GM18508 (cell line): Measurements from ENCODE around the gene SOHLH1.
"Not testable (repeated sequence)": the region's sequence is repeated elsewhere in the genome, so short reads cannot be mapped to it uniquely, and the experiment has no call there.

Experiments
- ATAC-seq: cut with Tn5 transposase; IDR thresholded peaks from one replicate; pipeline ENCODE4 v1.9.1; 2021; ENCODE audit warnings: moderate number of reproducible peaks; ENCODE audit not compliant: insufficient read depth, unreplicated experiment

The SOHLH1 gene

DNA sequence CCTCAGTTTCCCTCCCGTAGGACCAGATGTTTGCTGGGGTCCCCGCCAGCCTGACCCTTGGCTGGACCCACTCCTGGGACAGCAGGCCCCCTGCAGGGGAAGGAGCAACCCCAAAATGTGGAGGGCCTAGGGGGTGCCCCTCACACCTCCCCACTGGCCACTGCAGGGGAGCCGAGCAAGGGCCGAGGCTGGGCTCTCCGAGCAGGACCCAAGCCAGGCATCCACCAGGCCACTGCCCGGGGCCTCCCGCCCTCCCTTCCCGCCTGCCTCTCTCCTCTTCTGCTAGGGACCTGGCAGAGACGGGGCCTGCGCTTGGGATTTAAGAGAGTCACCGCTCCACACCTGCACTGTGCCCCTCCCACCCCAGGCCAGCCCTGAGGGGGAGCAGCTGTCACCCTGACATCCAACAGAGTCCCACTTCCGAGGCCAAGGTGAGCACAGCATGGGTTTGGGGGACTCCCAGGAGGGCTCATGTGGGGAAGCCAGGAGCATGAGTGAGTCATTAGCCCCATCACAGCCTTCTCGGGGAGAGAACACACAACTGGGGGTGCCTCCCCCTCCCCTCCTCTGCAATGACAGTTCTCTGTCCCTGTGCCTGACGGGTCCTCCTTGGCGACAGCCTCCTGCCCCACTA is 15.8 kb downstream of the SOHLH1 start:
- ATAC-seq = no peak

DNA sequence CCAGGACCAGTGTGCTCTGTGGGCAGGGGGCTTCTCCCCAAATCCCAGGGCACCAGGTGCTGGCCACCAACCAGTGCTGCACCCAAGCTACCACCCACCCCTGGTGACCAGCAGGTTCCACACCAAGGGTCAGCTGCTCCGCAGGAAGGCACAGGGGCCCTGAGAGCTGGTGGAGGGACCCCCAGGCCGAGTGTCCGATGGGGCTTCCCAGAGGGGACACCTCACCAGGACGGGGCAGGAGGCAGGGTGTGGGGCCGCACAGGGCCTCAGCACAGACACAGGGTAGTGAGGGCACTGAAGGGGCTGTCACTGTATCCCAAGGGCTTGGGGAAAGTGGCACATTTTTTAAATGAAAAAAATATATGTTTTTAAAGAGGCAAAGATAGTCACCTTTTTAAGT is 18.1 kb downstream of the SOHLH1 start:
- ATAC-seq = no peak

DNA sequence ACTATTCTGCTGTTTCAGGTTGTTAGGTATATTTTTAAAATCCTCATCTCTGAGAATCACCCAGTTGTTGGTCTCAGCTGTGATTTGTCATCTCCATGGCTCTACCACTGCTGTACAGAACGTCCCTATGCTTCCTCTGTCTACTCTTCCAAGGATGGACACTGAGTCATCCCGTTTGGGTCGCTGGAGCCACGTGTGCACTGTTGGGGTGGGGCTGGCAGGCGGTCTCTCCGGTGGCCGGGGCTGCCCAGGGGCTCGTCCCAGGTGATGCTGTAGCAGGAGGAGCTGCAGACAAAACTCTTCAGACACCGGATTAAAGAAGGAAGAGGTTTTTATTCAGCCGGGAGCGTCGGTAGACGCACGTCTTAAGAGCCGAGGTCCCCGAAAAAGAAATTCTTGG is 19.2 kb downstream of the SOHLH1 start:
- ATAC-seq = no peak

DNA sequence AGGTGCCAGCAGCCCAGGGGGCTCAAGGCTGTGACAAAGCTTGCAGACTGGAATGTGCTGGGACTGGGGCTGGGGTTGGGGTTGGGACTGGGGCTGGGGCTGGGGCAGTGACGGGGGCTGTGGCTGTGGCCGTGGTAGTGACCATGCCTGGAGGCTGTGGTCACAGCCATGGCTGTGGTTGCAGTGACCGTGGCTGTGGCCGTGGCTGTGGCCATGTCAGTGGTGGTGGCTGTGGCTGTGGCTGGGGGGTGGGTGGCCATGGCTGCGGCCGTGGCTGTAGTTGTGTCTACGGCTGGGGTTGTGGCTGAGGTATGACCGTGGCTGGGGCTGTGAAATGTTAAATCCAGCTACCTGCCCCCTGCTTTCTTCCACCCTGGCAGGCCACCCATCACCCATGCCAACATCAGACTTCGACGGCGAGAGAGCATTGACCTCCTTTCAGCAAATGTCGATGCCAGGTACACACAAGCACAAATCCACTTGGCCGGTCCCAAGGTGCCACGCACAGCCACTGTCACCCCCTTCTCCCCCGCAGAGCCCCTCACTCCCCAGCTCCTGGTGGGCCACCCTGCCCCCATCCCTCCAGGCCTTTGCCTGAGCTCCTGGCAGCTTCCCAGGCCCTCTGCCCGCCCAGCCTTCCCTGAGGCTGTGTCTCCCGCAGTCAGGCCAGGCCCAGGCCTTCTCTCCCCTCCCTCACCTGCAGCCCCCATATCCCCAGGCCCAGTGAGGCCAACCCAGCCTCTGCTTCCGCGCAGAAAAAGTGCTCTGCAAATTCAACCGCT is 20.9 kb downstream of the SOHLH1 start:
- ATAC-seq = no peak

DNA sequence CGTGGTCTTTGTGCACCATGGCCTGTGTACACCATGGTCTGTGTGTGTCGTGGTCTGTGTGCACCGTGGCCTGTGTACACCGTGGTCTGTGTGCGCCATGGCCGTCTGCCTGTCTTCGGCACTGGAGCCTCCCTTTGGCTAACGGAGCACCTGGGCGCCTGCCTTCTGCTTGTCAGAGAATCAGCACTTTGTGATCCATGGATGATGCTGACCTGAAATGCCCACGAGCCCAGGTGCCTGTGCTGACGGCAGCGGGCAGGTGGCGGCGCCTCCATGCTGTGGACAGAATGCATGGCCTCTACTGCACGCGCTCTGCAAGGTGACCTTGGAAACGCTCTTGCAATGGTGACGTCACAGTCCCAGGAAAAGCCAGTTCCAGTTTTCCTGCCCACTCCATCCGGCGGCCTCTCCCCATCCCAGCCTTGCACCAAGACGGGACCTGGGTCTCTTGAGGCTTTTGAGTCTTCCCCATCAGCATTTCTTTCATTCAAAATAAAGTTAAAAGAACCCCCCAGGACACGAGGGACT is 21.6 kb downstream of the SOHLH1 start:
- ATAC-seq = no peak

DNA sequence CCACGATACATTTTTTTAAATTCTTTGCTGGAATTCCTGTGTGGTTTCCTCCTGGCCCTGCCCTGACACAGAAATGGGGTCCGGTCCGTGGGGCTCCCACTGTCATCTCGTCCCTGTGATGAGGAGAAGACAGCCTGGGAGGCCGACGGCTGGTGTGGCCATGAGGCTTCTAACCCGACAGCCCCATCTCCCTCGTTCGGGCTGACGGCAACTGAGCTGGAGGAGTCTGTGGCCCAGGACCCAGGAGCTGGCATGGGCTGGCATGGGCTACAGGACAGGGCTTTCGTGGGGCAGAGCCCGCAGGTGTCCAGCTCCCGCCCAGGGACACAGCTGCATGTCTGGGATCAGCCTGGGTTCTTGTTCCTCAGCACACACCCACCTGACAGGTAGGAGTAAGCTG is 22.4 kb downstream of the SOHLH1 start:
- no peak for ATAC-seq

DNA sequence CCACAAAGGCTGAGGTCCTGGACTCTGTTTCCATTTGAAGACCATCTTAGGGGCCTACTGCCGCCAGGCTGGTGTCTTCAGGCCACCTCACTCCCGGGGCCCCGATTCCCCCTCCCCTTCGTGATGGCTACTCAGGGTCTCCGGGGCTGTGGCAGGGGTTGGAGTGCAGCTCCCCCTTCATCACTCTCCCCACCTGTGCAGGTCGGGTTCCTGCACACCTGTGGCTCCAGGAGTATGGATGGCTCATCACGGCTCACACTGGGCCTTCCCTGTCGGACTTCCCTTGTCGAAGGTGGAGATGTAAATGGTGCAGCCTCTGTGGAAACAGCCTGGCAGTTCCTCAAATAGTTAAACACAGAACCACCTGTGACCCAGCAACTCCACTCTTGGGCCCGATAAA is 24.3 kb downstream of the SOHLH1 start:
- no peak for ATAC-seq

DNA sequence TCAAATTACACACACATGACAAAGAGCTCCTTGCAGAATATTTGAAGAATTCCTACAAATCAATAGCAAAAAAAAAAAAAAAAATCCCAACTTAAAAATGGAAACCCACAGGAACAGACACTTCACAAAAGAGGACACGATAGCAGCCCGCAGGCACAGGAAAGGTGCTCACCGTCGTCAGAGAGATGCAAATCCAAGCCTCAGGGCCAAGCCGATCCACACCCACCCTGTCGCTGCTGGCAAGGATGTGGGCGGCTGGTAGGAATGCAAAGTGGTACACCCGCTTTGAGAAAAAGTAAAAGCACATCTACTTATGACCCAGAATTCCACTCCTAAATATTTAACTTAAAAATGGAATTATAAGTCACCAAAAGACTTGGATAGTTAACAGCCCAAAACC is 25.3 kb downstream of the SOHLH1 start:
- ATAC-seq = no peak

DNA sequence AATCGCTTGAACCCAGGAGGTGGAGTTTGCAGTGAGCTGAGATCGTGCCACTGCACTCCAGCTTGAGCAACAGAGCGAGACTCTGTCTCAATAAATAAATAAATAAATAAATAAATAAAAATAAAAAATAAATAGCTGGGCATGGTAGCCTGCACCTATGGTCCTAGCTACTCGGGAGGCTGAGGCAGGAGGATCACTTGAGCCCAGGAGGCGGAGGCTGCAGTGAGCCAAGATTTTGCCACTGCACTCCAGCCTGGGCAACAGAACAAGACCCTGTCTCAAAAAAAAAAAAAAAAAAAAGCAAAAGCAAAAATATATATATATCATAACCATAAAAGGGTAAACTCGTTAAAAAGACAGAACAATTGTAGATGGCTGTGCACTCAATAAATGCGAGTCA is 26.5 kb downstream of the SOHLH1 start:
- ATAC-seq = not testable (repeated sequence)

DNA sequence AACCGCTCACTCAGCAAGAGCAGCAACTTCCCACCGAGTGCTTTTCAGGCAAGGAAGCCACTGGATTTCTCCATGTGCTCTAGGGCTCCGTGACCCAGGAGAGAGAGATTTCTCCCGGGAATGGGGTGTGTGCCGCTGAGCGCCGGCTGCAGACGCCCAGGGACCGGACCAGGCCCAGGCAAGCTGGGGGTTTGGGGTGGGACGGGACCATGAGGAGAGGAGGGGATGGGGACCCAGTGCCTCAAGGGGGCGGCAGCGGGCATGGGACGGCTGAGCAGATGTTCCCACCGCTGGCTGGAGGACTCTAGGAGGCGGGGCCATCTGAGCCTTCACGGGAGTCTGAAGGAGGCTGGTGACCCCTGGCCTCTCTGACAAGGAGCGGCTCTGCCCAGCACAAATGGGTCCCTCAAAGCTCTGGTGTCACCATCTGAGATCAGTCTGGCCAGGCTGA is 27.7 kb downstream of the SOHLH1 start:
- ATAC-seq = no peak

DNA sequence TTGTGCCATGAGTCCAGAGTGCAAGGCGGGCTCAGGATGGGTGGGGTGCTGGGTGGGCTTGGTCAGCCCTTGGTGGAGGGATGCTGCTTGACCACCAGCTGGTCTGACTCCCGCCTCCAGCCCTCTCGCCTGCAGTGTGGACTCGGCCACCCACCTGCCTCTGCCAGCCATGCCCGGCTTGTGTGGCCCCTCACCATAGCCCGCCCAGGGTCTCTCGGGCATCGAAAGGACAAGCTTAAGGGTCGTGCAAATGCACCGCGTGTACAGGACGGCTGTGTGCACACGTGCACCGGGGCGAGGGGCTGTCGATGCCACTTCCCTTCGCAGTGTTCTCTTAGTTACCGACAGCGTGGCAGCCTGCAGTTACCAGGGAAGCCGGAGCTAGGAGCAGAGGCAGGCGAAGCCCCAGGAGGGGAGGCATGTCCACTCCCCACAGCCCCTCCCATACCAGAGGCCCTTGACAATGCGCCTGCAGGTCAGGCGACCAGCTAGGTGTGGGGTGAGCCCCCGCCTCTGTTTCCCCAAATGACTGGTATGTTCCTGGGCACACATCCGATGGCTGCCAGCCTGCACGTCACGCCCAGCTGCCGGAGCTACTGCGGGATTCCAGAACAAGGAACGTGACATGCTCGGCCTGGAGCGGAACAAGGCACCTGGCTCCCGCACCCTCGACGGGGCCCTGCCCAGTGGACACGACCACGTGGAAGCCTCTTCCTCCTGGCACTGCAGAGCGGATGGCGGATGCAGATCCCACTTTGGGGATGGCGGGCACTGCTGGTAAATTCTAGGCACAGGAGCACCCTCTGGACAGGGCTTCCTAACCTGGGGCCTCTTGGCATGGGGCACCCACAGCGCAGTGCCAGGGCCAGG is 28.3 kb downstream of the SOHLH1 start:
- ATAC-seq = no peak

DNA sequence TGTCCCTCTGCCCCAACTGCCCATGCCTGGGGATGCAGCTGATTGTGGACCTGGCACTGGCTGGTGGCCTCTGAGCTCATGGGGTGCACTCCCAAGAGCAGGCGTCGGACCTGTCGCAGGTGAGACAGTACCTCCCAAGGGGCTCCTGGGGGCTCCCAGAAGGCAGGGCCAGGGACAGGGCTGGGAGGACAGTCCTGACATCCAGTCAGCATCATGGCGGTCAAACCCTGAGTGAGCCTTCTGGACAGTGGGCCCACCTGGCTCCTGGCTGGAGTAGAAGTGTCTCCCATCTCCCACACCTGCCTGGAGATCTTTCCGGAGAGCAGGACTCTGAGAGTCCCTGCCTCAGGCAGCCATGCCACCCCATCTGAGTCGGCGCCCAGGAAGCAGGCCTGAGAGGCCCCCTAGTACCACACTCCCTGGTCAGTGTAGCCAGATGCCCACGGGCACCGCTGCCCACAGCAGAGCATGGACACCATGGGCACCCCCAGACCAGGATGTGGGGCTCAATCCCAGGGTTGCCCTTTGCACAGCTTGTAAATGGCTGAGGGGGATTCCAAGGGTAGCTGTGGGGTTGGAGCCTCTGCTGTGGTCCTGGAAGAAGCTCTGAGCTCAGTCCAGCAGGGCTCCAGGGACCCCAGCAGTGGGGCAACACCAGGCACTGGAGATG is 29.5 kb downstream of the SOHLH1 start:
- ATAC-seq = no peak

DNA sequence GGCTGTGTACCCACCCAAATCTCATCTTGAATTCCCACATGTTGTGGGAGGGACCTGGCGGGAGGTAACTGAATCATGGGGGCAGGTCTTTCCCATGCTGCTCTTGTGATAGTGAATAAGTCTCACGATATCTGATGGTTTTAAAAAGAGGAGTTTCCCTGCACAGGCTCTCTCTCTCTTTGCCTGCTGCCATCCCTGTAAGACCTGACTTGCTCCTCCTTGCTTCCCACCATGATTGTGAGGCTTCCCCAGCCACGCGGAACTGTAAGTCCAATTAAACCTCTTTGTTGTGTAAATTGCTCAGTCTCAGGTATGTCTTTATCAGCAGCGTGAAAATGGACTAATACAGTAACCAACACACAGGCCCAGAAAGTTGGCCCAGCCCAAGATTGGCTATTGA is 30.3 kb downstream of the SOHLH1 start:
- ATAC-seq = not testable (repeated sequence)

DNA sequence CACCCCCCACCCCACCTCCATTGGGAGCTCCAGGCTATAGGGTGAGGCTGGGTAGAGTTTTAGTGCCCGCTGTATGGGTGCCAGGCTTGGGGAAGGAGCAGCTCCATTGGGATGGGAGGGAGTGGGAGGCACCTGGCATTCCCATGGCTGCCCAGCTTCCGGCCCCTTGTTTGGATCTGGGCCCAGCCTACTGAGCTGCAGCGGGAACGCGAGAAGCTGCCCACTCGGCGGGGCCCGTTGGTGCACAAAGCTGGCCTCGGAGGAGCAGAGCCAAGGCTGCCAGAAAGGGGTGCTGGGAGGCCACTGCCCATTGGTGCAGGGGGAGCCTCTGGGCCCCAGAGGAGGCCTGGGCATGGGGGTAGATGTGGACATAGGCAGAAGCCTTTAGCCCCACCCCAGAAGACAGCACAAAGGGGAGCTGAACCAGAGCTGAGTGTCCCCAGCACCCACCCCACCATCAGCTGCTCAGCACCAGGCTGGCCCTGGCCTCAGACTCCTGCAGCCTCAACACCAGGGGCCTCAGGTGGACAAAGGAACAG is 31.7 kb downstream of the SOHLH1 start:
- no peak for ATAC-seq

DNA sequence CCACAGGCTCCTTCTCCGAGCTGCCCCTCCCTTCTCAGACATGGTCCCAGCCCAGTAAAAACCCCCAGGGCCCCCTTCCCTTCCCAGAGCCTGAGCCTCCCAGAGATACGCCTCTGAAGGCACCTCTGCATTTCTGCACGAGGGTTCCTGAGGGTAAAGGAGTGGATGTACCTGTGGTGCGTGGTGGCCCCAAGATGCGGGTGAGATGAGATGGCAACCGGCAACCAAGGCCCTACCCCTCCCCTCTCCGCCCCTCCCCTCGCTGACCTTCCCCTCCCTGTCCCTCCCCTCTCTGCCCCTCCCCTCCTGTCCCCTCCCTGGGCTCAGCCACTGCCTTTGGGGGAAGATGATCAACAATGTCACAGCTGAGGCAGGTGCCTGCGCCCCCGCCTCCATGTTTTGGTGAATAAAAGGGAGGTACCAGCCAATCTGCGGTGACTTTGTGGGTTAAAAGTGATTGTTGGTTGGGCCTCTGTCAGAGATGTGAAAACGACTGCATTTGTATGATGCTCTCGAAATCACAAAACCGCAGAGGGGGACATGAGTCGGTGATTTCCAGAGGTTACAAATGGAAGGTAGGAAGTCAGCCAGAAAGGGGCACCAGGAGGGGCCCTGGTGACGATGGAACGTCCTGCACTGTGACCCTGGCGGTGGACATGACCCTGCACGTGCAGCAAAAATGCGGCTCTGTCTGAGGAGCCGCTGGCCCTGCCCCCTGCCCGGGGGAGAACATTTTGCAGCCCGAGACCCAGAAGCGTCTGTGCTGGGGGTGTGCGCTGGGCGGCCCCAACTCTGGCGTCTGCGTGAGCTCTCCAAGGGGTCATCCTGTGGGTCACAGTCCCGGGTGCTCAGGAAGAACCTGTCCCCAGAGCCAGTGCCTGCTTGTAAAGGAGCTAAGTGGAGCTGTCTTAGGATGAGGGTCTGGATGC is 32.5 kb downstream of the SOHLH1 start:
- no peak for ATAC-seq

DNA sequence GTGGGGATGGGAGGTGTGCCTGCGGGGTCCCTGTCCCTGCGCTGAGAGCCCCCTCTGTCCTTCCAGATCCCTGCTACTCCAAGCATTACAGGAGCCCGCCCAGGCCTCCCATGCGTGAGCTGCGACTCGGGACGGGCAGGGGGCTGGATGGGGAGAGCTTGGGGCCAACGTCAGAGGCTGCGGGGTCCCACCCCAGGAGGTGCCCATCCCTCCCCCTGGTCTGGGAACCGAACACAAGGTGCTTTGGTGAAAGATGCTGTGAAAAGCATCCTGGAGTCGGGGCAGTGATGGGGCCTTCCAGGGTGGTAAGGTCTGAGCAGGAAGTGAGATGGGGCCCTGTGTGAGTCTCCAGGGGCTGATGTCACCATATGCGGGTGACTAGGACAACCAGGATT is 33.5 kb downstream of the SOHLH1 start:
- no peak for ATAC-seq

DNA sequence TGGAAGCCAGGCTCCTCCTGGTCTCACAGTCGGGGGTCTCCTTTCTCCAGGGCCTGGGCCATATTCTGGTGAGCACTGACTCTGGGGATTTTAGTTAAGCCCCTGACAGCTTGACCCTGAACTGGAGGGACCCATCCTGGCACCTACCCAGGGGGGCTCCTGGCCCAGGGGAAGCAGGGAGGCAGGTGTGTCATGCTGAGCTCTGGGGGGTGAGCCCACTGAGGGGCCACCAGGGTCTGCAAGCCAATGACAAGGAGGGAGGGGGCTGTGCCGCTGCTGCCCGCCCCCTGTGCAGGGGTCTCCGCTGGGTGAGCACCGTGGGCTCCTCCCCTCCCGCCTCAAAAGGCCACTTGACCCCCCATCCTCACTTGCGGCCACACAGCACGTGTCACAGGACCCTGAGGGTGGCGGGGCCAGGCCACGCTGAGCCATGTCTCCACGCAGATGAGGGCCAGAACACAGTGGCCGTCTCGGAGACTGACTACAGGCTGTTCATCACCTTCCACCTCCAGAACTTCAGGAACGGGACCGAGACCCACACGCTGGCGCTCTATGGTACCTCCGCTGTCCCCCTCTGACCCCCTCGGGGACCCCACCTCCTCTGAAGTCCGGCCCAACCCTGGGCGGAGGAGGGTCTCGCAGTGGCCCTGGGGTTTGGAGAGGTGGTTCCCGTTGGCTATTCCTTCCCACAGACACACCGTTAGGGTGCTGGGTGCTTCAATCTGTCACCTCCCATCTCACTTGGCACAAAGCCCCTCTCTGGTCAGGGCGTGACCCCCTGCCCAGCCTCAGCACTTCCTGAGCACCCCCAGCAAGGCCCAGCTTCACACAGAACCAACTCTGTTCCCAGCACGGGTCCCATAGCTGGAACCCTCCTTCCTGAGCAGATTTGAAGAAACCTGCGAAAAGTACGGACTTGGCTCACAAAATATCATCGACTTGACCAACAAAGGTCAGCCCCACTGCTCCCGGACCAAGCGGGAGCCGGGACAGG is 34.2 kb downstream of the SOHLH1 start:
- no peak for ATAC-seq

DNA sequence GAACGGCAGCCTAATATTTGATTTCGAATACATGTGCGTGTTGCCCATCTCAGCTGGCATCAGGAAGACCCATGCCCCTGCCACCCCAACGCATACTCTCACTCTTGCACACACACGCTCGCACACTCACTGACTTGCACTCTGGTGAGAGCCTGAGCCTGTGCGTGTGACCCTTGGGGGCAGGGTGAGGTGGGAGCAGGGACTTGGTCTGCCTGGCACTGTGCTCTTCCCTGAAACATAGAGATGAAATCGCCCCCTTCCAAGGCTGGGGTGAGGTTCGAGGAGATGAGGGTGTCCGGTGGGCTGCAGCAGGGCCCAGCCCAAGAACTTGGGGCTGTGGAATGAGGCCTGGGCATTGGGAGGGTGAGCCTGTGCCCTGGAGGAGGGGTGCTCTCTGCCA is 35.0 kb downstream of the SOHLH1 start:
- no peak for ATAC-seq
